Thoracic aorta (tissue), 2 donors: ENCODE measurements around the gene SPOP. TPM values are rescaled to one million over a fixed set of nuclear protein-coding genes. Genes with fewer than 3 reads are reported as not detected.

ENCODE experiments used
- ATAC-seq: fragments of 150-250 bp; one replicate; pipeline ENCODE4 v1.8.0; 2017; ENCODE audit warnings: low read depth; ENCODE audit not compliant: insufficient number of reproducible peaks, low FRiP score
- DNase-seq: peaks from one replicate; pipeline ENCODE4 v3.0.0-alpha.2; 2020; ENCODE audit warnings: low spot score
- H3K27ac ChIP-seq, 2 donors: fragments of 200-600 bp; sonication (generic); 1 replicate in 1 of 2; 2 replicates in 1 of 2; pipeline ENCODE4 v1.5.1; 2016; ENCODE audit warnings: mild to moderate bottlenecking in 2 of 2, moderate library complexity in 2 of 2
- H3K27me3 ChIP-seq: fragments of 200-600 bp; sonication (generic); replicated peaks from 2 replicates; pipeline ENCODE4 v1.6.0; 2016; ENCODE audit warnings: mild to moderate bottlenecking; ENCODE audit not compliant: insufficient read depth
- H3K36me3 ChIP-seq: fragments of 200-600 bp; sonication (generic); one replicate; pipeline ENCODE4 v1.5.1; 2016
- H3K4me1 ChIP-seq, 2 donors: fragments of 200-600 bp; sonication (generic); 1 replicate in 1 of 2; 2 replicates in 1 of 2; pipeline versions ENCODE4 v1.5.1 to v1.6.0; 2016; ENCODE audit warnings: low read depth in 2 of 2, mild to moderate bottlenecking in 1 of 2; ENCODE audit not compliant: control insufficient read depth in 1 of 2
- H3K4me3 ChIP-seq: fragments of 200-600 bp; sonication (generic); 2 replicates; pipeline ENCODE4 v1.5.1; 2016; ENCODE audit warnings: mild to moderate bottlenecking
- H3K9me3 ChIP-seq: fragments of 200-600 bp; sonication (generic); 2 replicates; pipeline ENCODE4 v1.5.1; 2016
- CTCF ChIP-seq: fragments of 200-600 bp; sonication (generic); IDR thresholded peaks from one replicate; pipeline ENCODE4 v1.5.1; 2019; ENCODE audit warnings: antibody characterized with exemption
- total RNA-seq, 2 donors: library from RNA; depleted of rRNA; stranded (reverse); fragments of >200 nt; gene quantifications; one replicate each; pipeline versions ENCODE4 v1.1.0 to v1.2.3, GENCODE V29; 2016

SPOP gene
- total RNA-seq, 2 donors from 2014 or later: 97.7 to 123 TPM

DNA sequence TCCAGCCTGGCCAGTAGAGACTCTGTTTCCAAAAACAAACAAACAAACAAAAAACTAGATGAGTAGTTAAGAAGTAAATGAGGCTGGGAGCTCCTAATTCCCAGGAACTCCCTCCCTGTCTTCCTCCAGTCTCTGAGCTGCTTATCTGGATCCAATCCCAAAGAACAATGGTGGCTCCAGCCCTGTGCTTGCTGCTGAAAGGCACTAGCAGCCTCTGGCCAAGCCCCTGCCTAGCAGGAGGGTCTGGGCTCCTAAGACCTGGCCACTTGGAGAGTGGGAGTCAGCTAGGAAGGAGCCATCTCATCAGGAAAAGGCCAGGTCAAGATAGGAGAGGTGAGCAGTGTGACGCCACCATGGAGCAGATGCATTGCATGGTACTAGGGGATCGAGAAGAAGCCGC, 44.2 kb upstream of the SPOP start:
- TF ChIP-seq CTCF: no peak
- no peak overlapping the region for H3K27ac ChIP-seq
- no peak for DNase-seq
- no peaks in the 10 kb centered on the region for H3K27me3 ChIP-seq
- H3K4me1 ChIP-seq: peaks cover 0 to 9% of the 10 kb centered on the region in 2 donors
- no peak overlapping the region for H3K4me3 ChIP-seq
- H3K9me3 ChIP-seq: no peaks in the 10 kb centered on the region
- peaks cover 35% of the 10 kb centered on the region for H3K36me3 ChIP-seq
- no peak for ATAC-seq

DNA sequence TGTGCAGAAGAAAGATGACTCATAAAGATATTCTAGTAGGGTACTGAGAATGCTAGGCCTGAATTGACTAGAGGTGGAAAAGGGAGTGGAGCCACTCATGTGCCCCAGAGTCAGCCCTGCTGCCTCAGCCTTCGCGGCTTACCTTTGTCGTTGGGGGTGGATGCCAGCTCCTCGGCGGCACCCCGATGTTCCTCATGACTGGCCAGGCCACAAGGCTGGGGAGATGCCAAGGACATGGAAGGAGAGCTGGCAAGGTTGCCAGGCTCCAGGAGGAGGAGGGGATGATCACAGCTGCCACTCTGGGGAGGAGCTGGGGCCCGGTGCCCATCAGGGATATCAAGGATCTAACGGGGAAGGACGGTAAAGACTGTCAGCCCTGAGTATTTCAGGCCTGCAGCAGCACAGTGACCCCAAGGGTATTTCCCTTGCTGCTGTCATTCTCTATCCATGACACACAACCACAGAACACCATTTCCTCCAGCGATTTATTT, 39.5 kb upstream of the SPOP start:
- no peak for ATAC-seq
- Histone ChIP-seq H3K9me3 (no peaks in the 10 kb centered on the region), H3K4me1 (no peaks in the 10 kb centered on the region), H3K27ac (no peak overlapping the region), H3K36me3 (peaks cover 60% of the 10 kb centered on the region), H3K27me3 (no peaks in the 10 kb centered on the region), H3K4me3 (no peak overlapping the region)
- TF ChIP-seq CTCF: no peak
- DNase-seq: no peak

DNA sequence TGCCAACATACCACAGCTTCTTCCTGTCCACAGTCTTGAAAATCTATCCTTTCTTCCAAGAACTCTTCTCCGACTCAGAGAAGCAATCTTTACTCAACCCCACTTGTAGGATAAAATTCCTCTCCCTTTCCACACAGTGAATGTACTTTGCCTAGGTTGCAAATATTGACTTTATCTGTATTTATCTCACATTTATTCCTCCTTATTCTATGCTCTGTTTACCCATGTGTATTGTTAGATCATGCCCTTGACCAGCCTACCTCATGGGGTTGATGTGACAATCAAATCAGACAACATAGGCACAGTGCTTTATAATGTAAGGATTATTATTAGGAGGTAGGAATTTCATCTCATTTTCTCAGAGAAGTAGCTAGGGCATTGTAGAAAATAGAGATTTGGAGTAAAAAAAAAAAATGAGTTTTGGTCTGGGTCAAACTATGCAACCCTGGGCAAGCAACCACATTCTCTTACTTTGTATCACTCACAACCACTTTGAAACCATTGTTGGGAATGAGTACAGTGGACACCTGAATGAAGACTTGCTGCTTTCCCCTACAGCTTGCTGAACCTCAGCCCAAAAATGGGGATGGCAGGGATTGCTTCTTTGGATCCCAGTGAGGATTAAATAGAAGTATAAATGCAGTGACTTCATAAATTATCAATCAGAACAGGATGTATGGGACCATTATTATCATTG, 38.9 kb upstream of the SPOP start:
- H3K36me3 ChIP-seq: peaks cover 66% of the 10 kb centered on the region
- no peak overlapping the region for H3K27ac ChIP-seq
- H3K27me3 ChIP-seq: no peaks in the 10 kb centered on the region
- no peaks in the 10 kb centered on the region for H3K9me3 ChIP-seq
- TF ChIP-seq CTCF: no peak
- H3K4me3 ChIP-seq: no peak overlapping the region
- H3K4me1 ChIP-seq: no peaks in the 10 kb centered on the region
- no peak for DNase-seq
- ATAC-seq: no peak

- no peak for DNase-seq
- Histone ChIP-seq H3K4me1 (no peaks in the 10 kb centered on the region), H3K9me3 (no peaks in the 10 kb centered on the region), H3K27me3 (no peaks in the 10 kb centered on the region), H3K36me3 (peaks cover 70% of the 10 kb centered on the region), H3K4me3 (no peak overlapping the region), H3K27ac (no peak overlapping the region)
- TF ChIP-seq CTCF: no peak
- ATAC-seq: no peak
Measured at GRCh38 chr17:49715717-49716279, 37.9 kb upstream of the SPOP start.

DNA sequence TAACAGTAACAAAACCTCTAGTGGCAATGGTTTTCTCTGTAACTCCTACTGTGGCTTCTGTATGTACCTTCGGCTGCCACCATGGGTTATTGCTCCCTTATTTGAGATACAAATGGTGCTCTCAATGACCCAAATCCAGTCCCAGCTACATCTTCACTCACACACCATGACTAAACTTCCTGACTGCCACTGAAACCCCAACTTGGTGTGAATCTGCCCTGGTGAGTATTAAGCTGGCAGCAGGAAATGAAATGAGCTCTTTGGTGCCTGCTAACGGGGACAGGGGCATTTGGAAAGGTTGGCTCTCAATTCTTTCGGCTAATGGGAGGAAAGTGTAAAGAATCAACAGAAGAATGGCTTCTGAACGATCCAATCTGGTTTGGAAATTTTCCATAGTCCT, 37.3 kb upstream of the SPOP start:
- Histone ChIP-seq H3K4me1 (no peaks in the 10 kb centered on the region), H3K4me3 (no peak overlapping the region), H3K27me3 (no peaks in the 10 kb centered on the region), H3K36me3 (peaks cover 70% of the 10 kb centered on the region), H3K9me3 (no peaks in the 10 kb centered on the region), H3K27ac (no peak overlapping the region)
- TF ChIP-seq CTCF: no peak
- ATAC-seq: no peak
- no peak for DNase-seq
